Right atrium auricular region (tissue), 2 donors: Measurements from ENCODE around the gene CADM2. TPM values are rescaled to one million over a fixed set of nuclear protein-coding genes. Genes with fewer than 3 reads are reported as not detected.

ENCODE experiments used
- DNase-seq: peaks from one replicate; pipeline ENCODE4 v3.0.0-alpha.2; 2019; ENCODE audit warnings: low spot score
- H3K27ac ChIP-seq, 2 donors: fragments of 200-600 bp; sonication (generic); 1 replicate in 1 of 2; 2 replicates in 1 of 2; pipeline ENCODE4 v1.5.1; 2016 to 2019
- H3K27me3 ChIP-seq, 2 donors: fragments of 200-600 bp; sonication (generic); one replicate each; pipeline versions ENCODE4 v1.5.1 to v1.6.0; 2017 to 2019
- H3K36me3 ChIP-seq: fragments of 200-600 bp; sonication (generic); one replicate; pipeline ENCODE4 v1.5.1; 2016
- H3K4me1 ChIP-seq, 2 donors: fragments of 200-600 bp; sonication (generic); one replicate each; pipeline versions ENCODE4 v1.5.1 to v1.6.0; 2017 to 2019
- H3K4me3 ChIP-seq, 2 donors: fragments of 200-600 bp; sonication (generic); 1 replicate in 1 of 2; 2 replicates in 1 of 2; pipeline ENCODE4 v1.5.1; 2017 to 2019; ENCODE audit warnings: mild to moderate bottlenecking in 1 of 2, moderate library complexity in 1 of 2
- H3K9me3 ChIP-seq, 2 donors: fragments of 200-600 bp; sonication (generic); one replicate each; pipeline ENCODE4 v1.5.1; 2019
- CTCF ChIP-seq, 2 donors: fragments of 200-600 bp; sonication (generic); IDR thresholded peaks; one replicate each; pipeline ENCODE4 v1.5.1; 2019; ENCODE audit warnings: antibody characterized with exemption in 2 of 2
- total RNA-seq, 2 donors: library from RNA; depleted of rRNA; stranded (reverse); fragments of >200 nt; gene quantifications; one replicate each; pipeline ENCODE4 v1.1.0, GENCODE V29; 2016

CADM2 gene
- total RNA-seq, 2 donors from 2014 or later: 6.5 to 9.5 TPM

- no peak for DNase-seq
- TF ChIP-seq CTCF (IDR thresholded peaks at IDR 0.05): no peak
- H3K27ac ChIP-seq: no peak overlapping the region
Measured at GRCh38 chr3:85020828-85021227, 62.0 kb downstream of the CADM2 start.

DNA sequence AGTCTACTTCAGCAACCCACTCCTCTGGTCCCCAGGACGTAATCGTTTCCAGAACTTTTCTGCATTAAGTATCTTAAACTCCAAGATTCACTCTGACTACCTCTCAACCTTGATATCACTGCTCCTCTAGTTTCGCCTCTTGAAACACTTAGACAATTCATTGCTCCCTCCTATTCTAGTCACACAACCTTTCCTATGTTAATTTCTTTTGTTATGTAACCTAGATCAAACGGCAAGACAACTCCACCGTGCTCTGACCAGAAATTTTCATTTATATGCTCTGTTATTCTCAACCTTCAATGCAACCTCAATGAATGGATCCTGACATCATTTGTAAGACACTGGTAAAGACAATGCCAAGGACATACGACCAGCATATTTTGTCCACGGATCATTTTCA, 71.3 kb downstream of the CADM2 start:
- no peaks in the 10 kb centered on the region for H3K9me3 ChIP-seq
- DNase-seq: no peak
- H3K4me3 ChIP-seq: no peak overlapping the region
- H3K27me3 ChIP-seq: no peaks in the 10 kb centered on the region
- TF ChIP-seq CTCF (IDR thresholded peaks at IDR 0.05): no peak
- no peaks in the 10 kb centered on the region for H3K36me3 ChIP-seq
- no peak overlapping the region for H3K27ac ChIP-seq
- no peaks in the 10 kb centered on the region for H3K4me1 ChIP-seq

More at GRCh38 chr3:85020828-85021227, 62.0 kb downstream of the CADM2 start:
- Histone ChIP-seq H3K27me3 (no peaks in the 10 kb centered on the region), H3K4me3 (no peak overlapping the region), H3K4me1 (no peaks in the 10 kb centered on the region), H3K9me3 (no peaks in the 10 kb centered on the region), H3K36me3 (no peaks in the 10 kb centered on the region)

- Histone ChIP-seq H3K27me3 (no peaks in the 10 kb centered on the region), H3K4me1 (no peaks in the 10 kb centered on the region), H3K27ac (no peak overlapping the region), H3K9me3 (no peaks in the 10 kb centered on the region), H3K4me3 (no peak overlapping the region), H3K36me3 (no peaks in the 10 kb centered on the region)
- no peak for DNase-seq
- TF ChIP-seq CTCF (IDR thresholded peaks at IDR 0.05): no peak
Measured at GRCh38 chr3:85037203-85037602, 78.4 kb downstream of the CADM2 start.

GRCh38 chr3:85041001-85041400, 82.2 kb downstream of the CADM2 start:
- H3K4me3 ChIP-seq: no peak overlapping the region
- H3K27ac ChIP-seq: no peak overlapping the region
- TF ChIP-seq CTCF (IDR thresholded peaks at IDR 0.05): no peak
- no peaks in the 10 kb centered on the region for H3K27me3 ChIP-seq
- H3K4me1 ChIP-seq: no peaks in the 10 kb centered on the region
- DNase-seq: no peak
- no peaks in the 10 kb centered on the region for H3K9me3 ChIP-seq
- no peaks in the 10 kb centered on the region for H3K36me3 ChIP-seq

DNA sequence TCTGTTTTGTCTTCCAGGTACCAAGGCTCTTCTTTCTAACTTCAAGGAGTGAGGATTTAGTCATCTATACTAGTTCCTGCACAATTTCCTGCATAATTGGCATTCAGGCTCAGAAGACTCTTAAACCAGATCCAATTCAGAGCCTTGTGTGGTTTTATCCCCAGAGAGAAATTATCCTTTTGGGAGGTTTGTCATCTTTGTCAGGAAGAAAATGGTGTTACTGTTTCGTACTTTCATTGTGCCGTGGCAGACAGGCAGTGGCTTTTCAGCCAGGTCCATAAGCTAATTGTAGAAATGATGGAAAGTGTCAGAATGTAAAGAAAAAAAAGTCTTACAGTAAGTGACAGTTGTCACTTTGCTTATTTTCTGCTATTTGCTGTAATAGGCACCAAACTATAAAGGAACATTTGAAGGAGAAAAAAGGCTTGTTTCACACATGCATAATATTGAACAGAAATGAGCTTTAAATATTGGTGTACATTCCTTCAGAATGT, 82.8 kb downstream of the CADM2 start:
- no peak for TF ChIP-seq CTCF (IDR thresholded peaks at IDR 0.05)

DNA sequence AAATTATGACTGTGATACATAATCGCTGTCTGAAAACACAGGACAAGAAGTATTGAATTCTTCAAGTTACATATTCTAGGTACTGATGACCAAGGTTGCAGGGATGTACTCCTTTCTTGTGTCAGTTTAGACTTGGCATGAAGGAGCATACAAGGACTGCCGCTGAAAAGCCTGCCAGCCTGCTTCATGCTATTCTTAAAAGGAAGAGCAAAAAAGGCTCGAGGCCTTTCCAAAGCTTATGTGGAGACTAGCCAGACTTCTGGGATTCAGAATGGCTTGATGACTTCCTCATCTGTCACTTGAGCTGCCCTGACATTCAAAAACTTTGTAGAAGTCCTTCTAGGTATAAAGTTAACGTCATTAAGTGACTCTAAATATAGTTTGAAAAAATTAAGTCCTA, 92.0 kb downstream of the CADM2 start:
- Histone ChIP-seq H3K4me1 (no peaks in the 10 kb centered on the region), H3K36me3 (no peaks in the 10 kb centered on the region), H3K27ac (no peak overlapping the region), H3K4me3 (no peak overlapping the region), H3K27me3 (no peaks in the 10 kb centered on the region), H3K9me3 (no peaks in the 10 kb centered on the region)
- no peak for DNase-seq
- TF ChIP-seq CTCF (IDR thresholded peaks at IDR 0.05): no peak

More for the DNA sequence above, 82.8 kb downstream of the CADM2 start:
- Histone ChIP-seq H3K9me3 (no peaks in the 10 kb centered on the region), H3K4me3 (no peak overlapping the region), H3K27me3 (no peaks in the 10 kb centered on the region), H3K36me3 (no peaks in the 10 kb centered on the region), H3K27ac (no peak overlapping the region), H3K4me1 (no peaks in the 10 kb centered on the region)
- DNase-seq: no peak
